Measurements from ENCODE around the gene ADARB2. TPM values are rescaled to one million over a fixed set of nuclear protein-coding genes. Genes with fewer than 3 reads are reported as not detected.

ADARB2 gene
- polyA plus RNA-seq, 3 donors = not detected

GRCh38 chr10:1662438-1663025 is 74.8 kb downstream of the ADARB2 start:
- WGBS (ENCODE audit: insufficient coverage) = 74% methylated on average over 10 of the region's 20 CpGs
- H3K9ac ChIP-seq (ENCODE audit: insufficient read depth, low read length, poor library complexity, severe bottlenecking) = no peak overlapping the region
- H3K4me1 ChIP-seq (ENCODE audit: control insufficient read depth in 1 of 2, insufficient read depth in 2 of 2, low read length in 2 of 2) = no peaks in the 10 kb centered on the region
- no peak overlapping the region for H3K4me3 Mint-ChIP-seq
- H4K20me1 ChIP-seq (ENCODE audit: insufficient read depth, low read length) = no peaks in the 10 kb centered on the region
- no peaks in the 10 kb centered on the region for H3K36me3 Mint-ChIP-seq
- no peaks in the 10 kb centered on the region for H3K36me3 ChIP-seq (replicated peaks in 1 of 2; ENCODE audit: control insufficient read depth in 1 of 2, insufficient read depth in 2 of 2, low read length in 2 of 2)
- no peak overlapping the region for H2AFZ ChIP-seq (ENCODE audit: insufficient read depth, low read depth, low read length, poor library complexity, severe bottlenecking)
- H3K27me3 ChIP-seq (ENCODE audit: control insufficient read depth in 2 of 2, insufficient read depth in 2 of 2, low read length in 2 of 2) = no peaks in the 10 kb centered on the region
- no peak overlapping the region for H3K4me3 ChIP-seq (replicated peaks in 1 of 3; ENCODE audit: low read depth in 2 of 3, low read length in 3 of 3)
- DNase-seq = no peak
- peaks cover 0 to 2% (median 0%) of the 10 kb centered on the region in 7 donors for H3K9me3 Mint-ChIP-seq
- no peaks in the 10 kb centered on the region for H3K79me2 ChIP-seq (ENCODE audit: insufficient read depth, low read length)
- intact Hi-C loops (cut with micrococcal nuclease) = no loop called here
- H3K4me1 Mint-ChIP-seq = no peaks in the 10 kb centered on the region
- no peak overlapping the region for H3K27ac ChIP-seq (ENCODE audit: low read depth in 1 of 2, low read length in 2 of 2)
- H3K27me3 Mint-ChIP-seq (ENCODE audit: low read depth in 3 of 3) = peaks cover 4 to 9% (median 7%) of the 10 kb centered on the region in 3 donors
- H3K9me3 ChIP-seq (replicated peaks in 1 of 2; ENCODE audit: control insufficient read depth in 1 of 2, insufficient read depth in 1 of 2, low read length in 2 of 2) = no peaks in the 10 kb centered on the region
- no peak for TF ChIP-seq CTCF (IDR thresholded peaks at IDR 0.05)
- H3K4me2 ChIP-seq (replicated peaks; ENCODE audit: extremely low read depth, low read length, poor library complexity, severe bottlenecking) = no peak overlapping the region
- no peak overlapping the region for H3K27ac Mint-ChIP-seq

- Histone ChIP-seq H3K27ac (ENCODE audit: low read depth in 1 of 2, low read length in 2 of 2) (no peak overlapping the region), H3K36me3 (replicated peaks in 1 of 2; ENCODE audit: control insufficient read depth in 1 of 2, insufficient read depth in 2 of 2, low read length in 2 of 2) (no peaks in the 10 kb centered on the region), H3K4me2 (replicated peaks; ENCODE audit: extremely low read depth, low read length, poor library complexity, severe bottlenecking) (no peak overlapping the region), H3K4me1 (ENCODE audit: control insufficient read depth in 1 of 2, insufficient read depth in 2 of 2, low read length in 2 of 2) (no peaks in the 10 kb centered on the region), H3K27me3 (ENCODE audit: control insufficient read depth in 2 of 2, insufficient read depth in 2 of 2, low read length in 2 of 2) (no peaks in the 10 kb centered on the region), H3K9me3 (replicated peaks in 1 of 2; ENCODE audit: control insufficient read depth in 1 of 2, insufficient read depth in 1 of 2, low read length in 2 of 2) (no peaks in the 10 kb centered on the region), H4K20me1 (ENCODE audit: insufficient read depth, low read length) (no peaks in the 10 kb centered on the region), H3K9ac (ENCODE audit: insufficient read depth, low read length, poor library complexity, severe bottlenecking) (no peak overlapping the region), H2AFZ (ENCODE audit: insufficient read depth, low read depth, low read length, poor library complexity, severe bottlenecking) (no peak overlapping the region), H3K79me2 (ENCODE audit: insufficient read depth, low read length) (no peaks in the 10 kb centered on the region), H3K4me3 (replicated peaks in 1 of 3; ENCODE audit: low read depth in 2 of 3, low read length in 3 of 3) (no peak overlapping the region)
- Mint-ChIP-seq H3K4me1 (no peaks in the 10 kb centered on the region), H3K4me3 (no peak overlapping the region), H3K27ac (no peak overlapping the region), H3K9me3 (peaks cover 0 to 2% (median 0%) of the 10 kb centered on the region in 7 donors), H3K27me3 (ENCODE audit: low read depth in 3 of 3) (peaks cover 4 to 9% (median 7%) of the 10 kb centered on the region in 3 donors), H3K36me3 (no peaks in the 10 kb centered on the region)
- WGBS (ENCODE audit: insufficient coverage) = 92% methylated on average over 7 of the region's 14 CpGs
- intact Hi-C loops (cut with micrococcal nuclease) = no loop called here
- DNase-seq = no peak
- TF ChIP-seq CTCF (IDR thresholded peaks at IDR 0.05) = no peak
These were observed 75.4 kb downstream of the ADARB2 start for GRCh38 chr10:1661859-1662437.
